ENCODE data around the gene TPP2.

The TPP2 gene

DNA sequence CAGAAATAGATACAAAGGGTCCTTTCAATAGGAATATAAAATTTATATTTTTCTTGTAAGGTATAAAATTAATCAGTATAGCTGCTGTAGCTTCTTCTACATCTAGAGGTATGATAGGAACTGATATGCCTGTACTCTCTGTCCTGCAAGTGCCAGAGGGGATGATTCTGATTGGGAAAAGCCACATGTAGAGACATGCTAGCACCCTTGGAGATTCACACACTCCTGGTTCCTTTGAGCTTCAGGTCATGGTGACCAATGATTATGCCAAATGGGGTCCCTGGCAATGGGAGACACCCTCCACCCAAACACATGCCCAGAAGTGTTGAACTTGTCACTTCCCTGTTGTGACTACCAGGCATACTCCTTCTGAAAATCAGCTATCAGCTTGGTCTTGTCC, 112.8 kb downstream of the TPP2 start:
- TF ChIP-seq, protein P1, sequence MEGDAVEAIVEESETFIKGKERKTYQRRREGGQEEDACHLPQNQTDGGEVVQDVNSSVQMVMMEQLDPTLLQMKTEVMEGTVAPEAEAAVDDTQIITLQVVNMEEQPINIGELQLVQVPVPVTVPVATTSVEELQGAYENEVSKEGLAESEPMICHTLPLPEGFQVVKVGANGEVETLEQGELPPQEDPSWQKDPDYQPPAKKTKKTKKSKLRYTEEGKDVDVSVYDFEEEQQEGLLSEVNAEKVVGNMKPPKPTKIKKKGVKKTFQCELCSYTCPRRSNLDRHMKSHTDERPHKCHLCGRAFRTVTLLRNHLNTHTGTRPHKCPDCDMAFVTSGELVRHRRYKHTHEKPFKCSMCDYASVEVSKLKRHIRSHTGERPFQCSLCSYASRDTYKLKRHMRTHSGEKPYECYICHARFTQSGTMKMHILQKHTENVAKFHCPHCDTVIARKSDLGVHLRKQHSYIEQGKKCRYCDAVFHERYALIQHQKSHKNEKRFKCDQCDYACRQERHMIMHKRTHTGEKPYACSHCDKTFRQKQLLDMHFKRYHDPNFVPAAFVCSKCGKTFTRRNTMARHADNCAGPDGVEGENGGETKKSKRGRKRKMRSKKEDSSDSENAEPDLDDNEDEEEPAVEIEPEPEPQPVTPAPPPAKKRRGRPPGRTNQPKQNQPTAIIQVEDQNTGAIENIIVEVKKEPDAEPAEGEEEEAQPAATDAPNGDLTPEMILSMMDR (IDR thresholded peaks at IDR 0.05; ENCODE audit: poor library complexity, severe bottlenecking), result no peak
- Histone ChIP-seq H3K9me3 (ENCODE audit: severe bottlenecking) (no peaks in the 10 kb centered on the region), H3K4me3 (ENCODE audit: severe bottlenecking) (no peak overlapping the region), H3K36me3 (ENCODE audit: low read depth) (no peaks in the 10 kb centered on the region), H3K4me1 (ENCODE audit: insufficient read depth, poor library complexity, severe bottlenecking) (peaks cover 26% of the 10 kb centered on the region), H3K27me3 (ENCODE audit: insufficient read depth, poor library complexity, severe bottlenecking) (no peaks in the 10 kb centered on the region), H3K27ac (ENCODE audit: poor library complexity, severe bottlenecking) (no peak overlapping the region)
- ATAC-seq (ENCODE audit: low read depth) (no peak), DNase-seq (ENCODE audit: low spot score) (no peak)

- H3K36me3 ChIP-seq (ENCODE audit: low read depth), result no peaks in the 10 kb centered on the region
- DNase-seq (ENCODE audit: low spot score), result no peak
- no peaks in the 10 kb centered on the region for H3K27me3 ChIP-seq (ENCODE audit: insufficient read depth, poor library complexity, severe bottlenecking)
- no peaks in the 10 kb centered on the region for H3K9me3 ChIP-seq (ENCODE audit: severe bottlenecking)
- no peak for ATAC-seq (ENCODE audit: low read depth)
- no peak overlapping the region for H3K27ac ChIP-seq (ENCODE audit: poor library complexity, severe bottlenecking)
- peaks cover 18% of the 10 kb centered on the region for H3K4me1 ChIP-seq (ENCODE audit: insufficient read depth, poor library complexity, severe bottlenecking)
- TF ChIP-seq, protein P1 (IDR thresholded peaks at IDR 0.05; ENCODE audit: poor library complexity, severe bottlenecking), result no peak
- no peak overlapping the region for H3K4me3 ChIP-seq (ENCODE audit: severe bottlenecking)
Measured at GRCh38 chr13:102710261-102710679, 113.5 kb downstream of the TPP2 start.

GRCh38 chr13:102715447-102715846, 118.7 kb downstream of the TPP2 start:
- no peaks in the 10 kb centered on the region for H3K4me1 ChIP-seq (ENCODE audit: insufficient read depth, poor library complexity, severe bottlenecking)
- H3K4me3 ChIP-seq (ENCODE audit: severe bottlenecking), result no peak overlapping the region
- no peak overlapping the region for H3K27ac ChIP-seq (ENCODE audit: poor library complexity, severe bottlenecking)
- no peaks in the 10 kb centered on the region for H3K9me3 ChIP-seq (ENCODE audit: severe bottlenecking)
- ATAC-seq (ENCODE audit: low read depth) (no peak), DNase-seq (ENCODE audit: low spot score) (no peak)
- no peaks in the 10 kb centered on the region for H3K36me3 ChIP-seq (ENCODE audit: low read depth)
- no peaks in the 10 kb centered on the region for H3K27me3 ChIP-seq (ENCODE audit: insufficient read depth, poor library complexity, severe bottlenecking)
- TF ChIP-seq, protein P1 (IDR thresholded peaks at IDR 0.05; ENCODE audit: poor library complexity, severe bottlenecking), result no peak

DNA sequence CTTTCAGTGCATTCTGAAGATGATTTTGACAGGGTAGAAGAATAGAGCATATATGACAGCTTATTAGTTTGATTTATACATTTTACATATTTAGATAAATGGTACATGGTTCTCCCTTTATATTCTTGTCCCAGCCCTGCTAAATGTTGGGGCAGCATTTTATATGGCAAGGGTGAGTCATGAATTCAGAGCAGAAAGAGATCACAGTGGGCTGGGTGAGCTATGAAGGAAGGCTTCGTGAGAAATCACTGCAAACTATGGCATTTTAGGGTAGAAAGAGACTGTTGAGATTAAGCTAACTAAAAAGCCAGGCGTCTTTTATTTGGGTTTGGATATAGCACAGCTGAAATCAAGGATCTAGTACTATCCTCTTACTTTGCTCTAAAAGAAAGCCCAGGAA, 122.0 kb downstream of the TPP2 start:
- H3K4me3 ChIP-seq (ENCODE audit: severe bottlenecking), result no peak overlapping the region
- no peaks in the 10 kb centered on the region for H3K9me3 ChIP-seq (ENCODE audit: severe bottlenecking)
- H3K36me3 ChIP-seq (ENCODE audit: low read depth), result no peaks in the 10 kb centered on the region
- H3K27me3 ChIP-seq (ENCODE audit: insufficient read depth, poor library complexity, severe bottlenecking), result no peaks in the 10 kb centered on the region
- DNase-seq (ENCODE audit: low spot score), result no peak
- no peak for ATAC-seq (ENCODE audit: low read depth)
- no peaks in the 10 kb centered on the region for H3K4me1 ChIP-seq (ENCODE audit: insufficient read depth, poor library complexity, severe bottlenecking)
- TF ChIP-seq, protein P1 (IDR thresholded peaks at IDR 0.05; ENCODE audit: poor library complexity, severe bottlenecking), result no peak
- no peak overlapping the region for H3K27ac ChIP-seq (ENCODE audit: poor library complexity, severe bottlenecking)

DNA sequence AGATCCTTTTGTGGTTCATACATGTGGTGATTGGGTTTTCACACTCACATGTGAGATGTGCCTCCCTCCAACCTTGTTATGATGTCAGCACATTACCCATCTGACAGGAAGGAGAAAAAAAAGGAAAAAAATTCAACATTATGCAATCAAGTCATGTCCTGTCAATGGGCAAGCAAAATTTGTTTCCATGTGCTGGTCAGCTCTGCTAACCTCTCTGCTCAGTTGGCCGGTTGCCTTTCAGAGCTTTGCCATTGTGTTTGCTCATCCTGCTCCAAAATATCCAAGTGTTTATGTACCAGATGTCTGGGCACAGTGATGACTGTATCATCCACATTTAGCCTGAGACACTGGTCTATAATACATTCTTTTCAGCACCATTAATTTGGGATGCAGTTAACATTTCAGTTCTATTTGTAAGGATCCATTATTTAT, 125.0 kb downstream of the TPP2 start:
- TF ChIP-seq, protein P1 (IDR thresholded peaks at IDR 0.05; ENCODE audit: poor library complexity, severe bottlenecking), result no peak
- H3K36me3 ChIP-seq (ENCODE audit: low read depth), result no peaks in the 10 kb centered on the region
- no peaks in the 10 kb centered on the region for H3K27me3 ChIP-seq (ENCODE audit: insufficient read depth, poor library complexity, severe bottlenecking)
- no peaks in the 10 kb centered on the region for H3K9me3 ChIP-seq (ENCODE audit: severe bottlenecking)
- H3K27ac ChIP-seq (ENCODE audit: poor library complexity, severe bottlenecking), result no peak overlapping the region
- H3K4me1 ChIP-seq (ENCODE audit: insufficient read depth, poor library complexity, severe bottlenecking), result peaks cover 3% of the 10 kb centered on the region
- H3K4me3 ChIP-seq (ENCODE audit: severe bottlenecking), result no peak overlapping the region
- DNase-seq (ENCODE audit: low spot score), result no peak
- ATAC-seq (ENCODE audit: low read depth), result no peak
